Measurements from ENCODE around the gene TTC3.
A peak's percentile ranks its signal among the peaks of the same experiment; 100 is the strongest.
"Not testable (repeated sequence)": the region's sequence is repeated elsewhere in the genome, so short reads cannot be mapped to it uniquely, and the experiment has no call there.

The TTC3 gene

GRCh38 chr21:37197746-37198145, 124.7 kb downstream of the TTC3 start:
- no peak for DNase-seq

GRCh38 chr21:37199057-37199924, 126.2 kb downstream of the TTC3 start:
- no peak for DNase-seq

- DNase-seq, result no peak
Observed at GRCh38 chr21:37200641-37201480, 127.8 kb downstream of the TTC3 start.

GRCh38 chr21:37202221-37203110, 129.4 kb downstream of the TTC3 start:
- DNase-seq, result no peak

GRCh38 chr21:37204580-37204979, 131.5 kb downstream of the TTC3 start:
- no peak for DNase-seq

- DNase-seq, result no peak
Observed at GRCh38 chr21:37206496-37206895, 133.4 kb downstream of the TTC3 start.

- DNase-seq, result no peak
Observed at GRCh38 chr21:37207441-37208009, 134.5 kb downstream of the TTC3 start.

- DNase-seq, result no peak
Observed at GRCh38 chr21:37208056-37208721, 135.1 kb downstream of the TTC3 start.

- DNase-seq, result no peak
Observed at GRCh38 chr21:37208741-37209225, 135.7 kb downstream of the TTC3 start.

GRCh38 chr21:37210130-37210529, 137.1 kb downstream of the TTC3 start:
- DNase-seq, result no peak

GRCh38 chr21:37210799-37211198, 137.7 kb downstream of the TTC3 start:
- DNase-seq, result no peak

- no peak for DNase-seq
Observed at GRCh38 chr21:37214952-37215351, 141.9 kb downstream of the TTC3 start.

- DNase-seq, result peak in 3 of 6 experiments; percentile 13 to 60 (median 48)
Observed at GRCh38 chr21:37219761-37220432, 146.8 kb downstream of the TTC3 start.

GRCh38 chr21:37220433-37220980, 147.5 kb downstream of the TTC3 start:
- DNase-seq, result peak in 5 of 6 experiments; percentile 43 to 72 (median 56)

GRCh38 chr21:37220981-37221664, 148.1 kb downstream of the TTC3 start:
- DNase-seq, result peak; percentile 82 to 90 (median 88)

GRCh38 chr21:37222248-37222647, 149.2 kb downstream of the TTC3 start:
- DNase-seq, result not testable (repeated sequence)

- DNase-seq, result no peak
Observed at GRCh38 chr21:37223804-37224345, 150.8 kb downstream of the TTC3 start.

- DNase-seq, result peak in 5 of 6 experiments; percentile 3 to 48 (median 21)
Observed at GRCh38 chr21:37224861-37225839, 152.1 kb downstream of the TTC3 start.
